AG10803 (cell line): Measurements from ENCODE around the gene LMBR1.

Experiments
- DNase-seq: peaks from one replicate; pipeline ENCODE4 v3.0.0; 2010; ENCODE audit warnings: low read depth
- H3K4me3 ChIP-seq: 2 replicates; pipeline ENCODE4 v1.5.1; 2011; ENCODE audit warnings: mild to moderate bottlenecking, low read length, control low read depth
- CTCF ChIP-seq: conservative IDR thresholded peaks from 2 replicates; pipeline ENCODE4 v1.5.1; 2011; ENCODE audit warnings: mild to moderate bottlenecking, low read length, control low read depth, inconsistent platforms

The LMBR1 gene

GRCh38 chr7:156765901-156766656, 126.9 kb downstream of the LMBR1 start:
- no peak for TF ChIP-seq CTCF
- no peak for DNase-seq
- no peak overlapping the region for H3K4me3 ChIP-seq

- no peak for DNase-seq
- H3K4me3 ChIP-seq = no peak overlapping the region
- TF ChIP-seq CTCF = no peak
Observed at GRCh38 chr7:156764766-156765165, 128.2 kb downstream of the LMBR1 start.

- DNase-seq = peak; percentile 74
- TF ChIP-seq CTCF = peak; percentile 83
- no peak overlapping the region for H3K4me3 ChIP-seq
Observed at GRCh38 chr7:156764016-156764669, 128.8 kb downstream of the LMBR1 start.

- TF ChIP-seq CTCF = no peak
- DNase-seq = no peak
- no peak overlapping the region for H3K4me3 ChIP-seq
Observed at GRCh38 chr7:156759579-156760202, 133.3 kb downstream of the LMBR1 start.

- no peak for DNase-seq
- H3K4me3 ChIP-seq = no peak overlapping the region
- TF ChIP-seq CTCF = no peak
Observed at GRCh38 chr7:156759143-156759542, 133.8 kb downstream of the LMBR1 start.

- no peak overlapping the region for H3K4me3 ChIP-seq
- no peak for TF ChIP-seq CTCF
- DNase-seq = no peak
Observed at GRCh38 chr7:156754201-156754600, 138.8 kb downstream of the LMBR1 start.
